MCF 10A (cell line): ENCODE results near the gene GMIP. TPM values are rescaled to one million over a fixed set of nuclear protein-coding genes. Genes with fewer than 3 reads are reported as not detected.

Experiments used
- BruUV-seq: library from RNA; stranded (reverse); fragments of 400-500 nt; replicated peaks from 2 replicates; lab custom pipeline; 2021; lab: Mats Ljungman, UMichigan
- CTCF ChIA-PET: fragments of 300-600 bp; sonication (Branson Sonifier 250); formaldehyde crosslinking; extraction: SDS; loops from one replicate; lab custom pipeline; 2021; ENCODE audit warnings: antibody characterized with exemption, inconsistent platforms; lab: Yijun Ruan, JAX
- POLR2A ChIA-PET: fragments of 300-600, 350-650 bp; sonication (Branson Sonifier 250); formaldehyde crosslinking; extraction: SDS; loops from one replicate; lab custom pipeline; 2020; ENCODE audit warnings: antibody characterized with exemption, inconsistent platforms; lab: Yijun Ruan, JAX
- DNase-seq: peaks from one replicate; pipeline ENCODE4 v3.0.0-alpha.2; 2018; ENCODE audit not compliant: unreplicated experiment
- H3K27ac Mint-ChIP-seq: one replicate; pipeline ENCODE4 v1.8.0; 2022; ENCODE audit warnings: mild to moderate bottlenecking, low read depth, mixed read lengths; ENCODE audit not compliant: unreplicated experiment
- H3K27me3 Mint-ChIP-seq: one replicate; pipeline ENCODE4 v1.8.0; 2022; ENCODE audit warnings: mixed read lengths; ENCODE audit not compliant: insufficient read depth, unreplicated experiment
- H3K36me3 Mint-ChIP-seq: one replicate; pipeline ENCODE4 v1.8.0; 2022; ENCODE audit warnings: mild to moderate bottlenecking, moderate library complexity, mixed read lengths; ENCODE audit not compliant: insufficient read depth, unreplicated experiment
- H3K4me1 Mint-ChIP-seq: one replicate; pipeline ENCODE4 v1.8.0; 2022; ENCODE audit warnings: mixed read lengths; ENCODE audit not compliant: insufficient read depth, unreplicated experiment
- H3K4me3 Mint-ChIP-seq: one replicate; pipeline ENCODE4 v1.8.0; 2022; ENCODE audit warnings: mild to moderate bottlenecking, moderate library complexity, mixed read lengths; ENCODE audit not compliant: unreplicated experiment
- H3K9me3 Mint-ChIP-seq: one replicate; pipeline ENCODE4 v1.8.0; 2022; ENCODE audit warnings: mixed read lengths; ENCODE audit not compliant: unreplicated experiment
- intact Hi-C: fragments of 100-400 bp; cut with micrococcal nuclease; formaldehyde crosslinking; loops from 2 replicates; pipeline ENCODE4 v1.14.1; 2022
- total RNA-seq: library from RNA; stranded (reverse); gene quantifications from 2 replicates; pipeline ENCODE4 v1.2.3, GENCODE V29; 2022
- TF ChIP-seq, protein P1 (sequence below): fragments of 200-600 bp; IDR thresholded peaks from one replicate; pipeline ENCODE4 v1.8.0; 2022; ENCODE audit warnings: antibody characterized with exemption, mild to moderate bottlenecking; ENCODE audit not compliant: unreplicated experiment

The GMIP gene
- total RNA-seq, 1 experiment from 2014 or later = 10.1 TPM

DNA sequence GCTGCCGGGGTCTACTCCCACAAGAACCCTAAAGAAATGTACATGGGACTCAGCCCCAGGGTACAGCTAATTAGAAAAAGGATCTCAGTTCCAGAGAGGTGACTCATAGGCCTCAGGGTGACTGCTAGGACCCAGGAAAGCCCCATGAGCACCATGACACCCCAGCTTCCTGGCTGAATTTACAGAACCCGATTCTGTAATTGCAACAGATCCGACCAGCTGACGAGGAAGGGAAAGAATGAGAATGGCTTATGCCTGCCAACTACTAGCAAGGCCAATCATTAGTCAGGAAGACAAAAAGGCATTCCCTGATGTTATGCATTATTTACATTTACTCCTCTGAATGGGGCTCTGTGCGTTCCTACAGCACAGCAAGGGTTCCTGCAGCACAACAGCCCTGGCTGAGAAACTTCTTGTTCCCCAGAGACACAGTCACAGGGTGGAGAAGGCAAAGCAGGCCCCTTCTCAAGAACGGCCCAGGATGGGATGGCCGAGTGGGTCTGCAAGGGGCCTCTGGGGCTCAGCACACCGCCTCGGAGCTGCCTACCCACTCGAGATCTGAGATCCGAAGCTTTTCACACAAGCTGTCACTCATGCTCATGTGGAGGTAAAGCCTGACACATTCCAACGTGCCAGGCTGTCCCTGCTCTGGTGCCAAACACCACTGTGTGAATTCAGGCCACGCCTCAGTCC, 52.2 kb downstream of the GMIP start:
- H3K4me1 Mint-ChIP-seq = peaks cover 14% of the 10 kb centered on the region
- intact Hi-C loops = loop anchor here (2.0 kb wide), 1 partner anchor 52 kb away; the partner anchor contains the start of gene GMIP
- no peaks in the 10 kb centered on the region for H3K27me3 Mint-ChIP-seq
- H3K9me3 Mint-ChIP-seq = no peaks in the 10 kb centered on the region
- no peaks in the 10 kb centered on the region for H3K36me3 Mint-ChIP-seq
- peak; percentile 98 for DNase-seq
- CTCF ChIA-PET = interaction anchor here (0.6 to 2.2 kb wide), 8 partner anchors 9 to 59 kb away, joined by 3 to 10 read pairs (median 4); partner anchors contain the start of gene GMIP
- BruUV-seq = no TSS peak
- TF ChIP-seq, protein P1, sequence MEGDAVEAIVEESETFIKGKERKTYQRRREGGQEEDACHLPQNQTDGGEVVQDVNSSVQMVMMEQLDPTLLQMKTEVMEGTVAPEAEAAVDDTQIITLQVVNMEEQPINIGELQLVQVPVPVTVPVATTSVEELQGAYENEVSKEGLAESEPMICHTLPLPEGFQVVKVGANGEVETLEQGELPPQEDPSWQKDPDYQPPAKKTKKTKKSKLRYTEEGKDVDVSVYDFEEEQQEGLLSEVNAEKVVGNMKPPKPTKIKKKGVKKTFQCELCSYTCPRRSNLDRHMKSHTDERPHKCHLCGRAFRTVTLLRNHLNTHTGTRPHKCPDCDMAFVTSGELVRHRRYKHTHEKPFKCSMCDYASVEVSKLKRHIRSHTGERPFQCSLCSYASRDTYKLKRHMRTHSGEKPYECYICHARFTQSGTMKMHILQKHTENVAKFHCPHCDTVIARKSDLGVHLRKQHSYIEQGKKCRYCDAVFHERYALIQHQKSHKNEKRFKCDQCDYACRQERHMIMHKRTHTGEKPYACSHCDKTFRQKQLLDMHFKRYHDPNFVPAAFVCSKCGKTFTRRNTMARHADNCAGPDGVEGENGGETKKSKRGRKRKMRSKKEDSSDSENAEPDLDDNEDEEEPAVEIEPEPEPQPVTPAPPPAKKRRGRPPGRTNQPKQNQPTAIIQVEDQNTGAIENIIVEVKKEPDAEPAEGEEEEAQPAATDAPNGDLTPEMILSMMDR = no peak
- POLR2A ChIA-PET = interaction anchor here (0.6 to 2.4 kb wide), 7 partner anchors 9 to 75 kb away, joined by 3 to 16 read pairs (median 9); partner anchors contain the start of genes LPAR2 and NDUFA13
- H3K4me3 Mint-ChIP-seq = peak overlapping the region; percentile 19
- H3K27ac Mint-ChIP-seq = peak overlapping the region; percentile 54

DNA sequence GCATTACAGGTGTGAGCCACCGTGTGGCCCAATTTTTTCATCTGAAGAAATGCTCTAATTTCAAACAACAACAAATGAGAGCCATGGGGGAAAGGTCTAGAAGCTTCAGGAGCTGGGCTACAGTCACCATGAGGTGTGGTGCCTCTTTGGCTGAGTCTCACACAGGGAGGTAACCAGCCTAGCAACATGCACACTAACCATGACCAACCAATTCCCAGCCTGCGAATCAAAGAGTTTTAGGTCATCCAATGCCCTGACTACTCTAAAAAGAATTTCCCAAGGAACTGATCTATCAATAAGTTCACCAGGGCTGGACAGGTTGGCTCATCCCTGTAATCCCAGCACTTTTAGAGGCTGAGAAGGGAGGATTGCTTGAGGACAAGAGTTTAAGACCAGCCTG, 54.9 kb downstream of the GMIP start:
- H3K4me3 Mint-ChIP-seq = no peak overlapping the region
- H3K4me1 Mint-ChIP-seq = peaks cover 14% of the 10 kb centered on the region
- BruUV-seq = no TSS peak
- ChIA-PET POLR2A (interaction anchor here (0.6 kb wide), 1 partner anchor 10 kb away, joined by 4 read pairs; no protein-coding TSS in a partner anchor), CTCF (interaction anchor here (0.6 to 2.0 kb wide), 2 partner anchors 34 to 82 kb away, joined by 3 to 8 read pairs; no protein-coding TSS in a partner anchor)
- H3K9me3 Mint-ChIP-seq = no peaks in the 10 kb centered on the region
- no peaks in the 10 kb centered on the region for H3K36me3 Mint-ChIP-seq
- intact Hi-C loops = no loop called here
- TF ChIP-seq, protein P1 = no peak
- H3K27me3 Mint-ChIP-seq = no peaks in the 10 kb centered on the region
- no peak for DNase-seq
- H3K27ac Mint-ChIP-seq = no peak overlapping the region

DNA sequence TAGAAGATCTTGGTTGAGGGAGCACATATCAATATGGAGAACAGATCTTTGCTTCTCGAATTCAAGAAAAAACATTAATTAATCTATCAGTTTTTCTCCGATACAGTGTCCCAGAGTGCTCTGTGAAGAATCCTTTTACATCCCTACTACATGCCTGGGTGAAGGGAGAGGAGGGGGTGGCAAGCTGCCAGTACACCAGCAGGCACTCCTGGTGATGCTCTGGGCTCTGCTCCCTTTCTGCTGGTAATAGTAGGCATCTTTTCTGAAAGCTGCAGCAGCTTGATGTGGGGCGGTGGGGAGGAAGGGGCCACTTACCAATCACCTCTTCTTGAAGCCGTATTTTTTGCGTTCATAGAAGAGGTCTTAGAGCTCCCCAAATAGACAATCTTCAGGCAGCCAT, 55.7 kb downstream of the GMIP start:
- POLR2A ChIA-PET = no interaction called here
- H3K27me3 Mint-ChIP-seq = no peaks in the 10 kb centered on the region
- no peaks in the 10 kb centered on the region for H3K36me3 Mint-ChIP-seq
- DNase-seq = no peak
- no peak overlapping the region for H3K4me3 Mint-ChIP-seq
- BruUV-seq = no TSS peak
- TF ChIP-seq, protein P1 = no peak
- peaks cover 14% of the 10 kb centered on the region for H3K4me1 Mint-ChIP-seq
- CTCF ChIA-PET = interaction anchor here (0.5 to 2.0 kb wide), 3 partner anchors 34 to 55 kb away, joined by 3 to 8 read pairs (median 3); no protein-coding TSS in a partner anchor
- no peaks in the 10 kb centered on the region for H3K9me3 Mint-ChIP-seq
- intact Hi-C loops = no loop called here
- no peak overlapping the region for H3K27ac Mint-ChIP-seq

DNA sequence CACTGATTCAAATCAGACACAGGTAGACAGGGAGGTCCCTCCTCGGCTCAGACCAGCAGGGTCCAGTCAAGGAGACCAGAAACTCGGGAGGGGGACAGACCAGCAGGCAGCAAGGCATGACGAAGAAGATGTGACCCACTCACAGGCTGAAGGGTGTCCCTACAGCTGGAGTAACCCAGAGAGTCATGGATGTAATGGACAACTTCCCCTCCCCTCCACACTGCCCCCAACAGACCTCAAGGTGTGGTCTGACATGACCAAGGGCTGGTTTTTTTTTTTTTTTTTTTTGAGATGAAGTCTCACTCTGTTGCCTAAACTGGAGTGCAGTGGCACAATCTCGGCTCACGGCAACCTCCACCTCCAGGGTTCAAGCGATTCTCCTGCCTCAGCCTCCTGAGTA, 59.1 kb downstream of the GMIP start:
- TF ChIP-seq, protein P1 = no peak
- Mint-ChIP-seq H3K4me1 (no peaks in the 10 kb centered on the region), H3K36me3 (no peaks in the 10 kb centered on the region), H3K9me3 (no peaks in the 10 kb centered on the region), H3K27me3 (no peaks in the 10 kb centered on the region), H3K4me3 (no peak overlapping the region), H3K27ac (no peak overlapping the region)
- BruUV-seq = no TSS peak
- no peak for DNase-seq
- CTCF ChIA-PET = interaction anchor here (0.6 kb wide), 1 partner anchor 74 kb away, joined by 4 read pairs; no protein-coding TSS in a partner anchor
- intact Hi-C loops = no loop called here
- POLR2A ChIA-PET = no interaction called here
